SK-N-SH (cell line): ENCODE measurements around the gene C1QTNF2. TPM values are rescaled to one million over a fixed set of nuclear protein-coding genes. Genes with fewer than 3 reads are reported as not detected.

ENCODE experiments used
- CTCF ChIA-PET: fragments of 300-600, 350-600 bp; formaldehyde crosslinking; extraction: SDS; loops from one replicate; lab custom pipeline; 2021; lab: Yijun Ruan, JAX
- POLR2A ChIA-PET: fragments of 350-600 bp; sonication (Branson Sonifier 250); formaldehyde crosslinking; extraction: SDS; loops from one replicate; lab custom pipeline; 2020; ENCODE audit warnings: antibody characterized with exemption, inconsistent platforms; lab: Yijun Ruan, JAX
- DNase-seq: peaks from one replicate; pipeline ENCODE4 v3.0.0; 2012
- H2AFZ ChIP-seq: fragments of 200-600 bp; sonication (generic); 2 replicates; pipeline ENCODE4 v1.8.1; 2016; ENCODE audit warnings: antibody characterized with exemption, mild to moderate bottlenecking, low read depth
- H3F3A ChIP-seq: fragments of 200-600 bp; sonication (generic); replicated peaks from 2 replicates; pipeline ENCODE3; 2016; ENCODE audit warnings: antibody characterized with exemption, mild to moderate bottlenecking; ENCODE audit not compliant: insufficient read depth
- H3K27ac ChIP-seq, 2 experiments: fragments of 200-500 bp in 1 of 2; fragments of 200-600 bp in 1 of 2; sonication (Bioruptor generic) in 1 of 2; sonication (generic), shearing (Covaris generic) in 1 of 2; 2 replicates each; pipeline versions ENCODE4 v1.5.1 to v1.6.1; 2014 to 2016; ENCODE audit warnings: low read depth in 2 of 2, inconsistent platforms in 1 of 2, low read length in 1 of 2, mild to moderate bottlenecking in 1 of 2, mixed read lengths in 1 of 2
- H3K27me3 ChIP-seq: fragments of 200-600 bp; sonication (generic), shearing (Covaris generic); 2 replicates; pipeline ENCODE4 v1.6.1; 2016; ENCODE audit warnings: mixed run types; ENCODE audit not compliant: insufficient read depth
- H3K36me3 ChIP-seq, 2 experiments: fragments of 200-500 bp in 1 of 2; fragments of 200-600 bp in 1 of 2; sonication (Bioruptor generic) in 1 of 2; sonication (generic) in 1 of 2; replicated peaks in 1 of 2; 2 replicates each; pipeline versions ENCODE3 to v1.5.1; 2014 to 2016; ENCODE audit warnings: low read length in 1 of 2, mild to moderate bottlenecking in 1 of 2; ENCODE audit not compliant: insufficient read depth in 2 of 2, control insufficient read depth in 1 of 2
- H3K4me1 ChIP-seq, 2 experiments: fragments of 200-500 bp in 1 of 2; fragments of 200-600 bp in 1 of 2; sonication (Bioruptor generic) in 1 of 2; sonication (generic), shearing (Covaris generic) in 1 of 2; 2 replicates each; pipeline versions ENCODE4 v1.5.1 to v1.6.1; 2014 to 2016; ENCODE audit warnings: low read depth in 1 of 2, low read length in 1 of 2, mixed run types in 1 of 2; ENCODE audit not compliant: insufficient read depth in 2 of 2, control insufficient read depth in 1 of 2
- H3K4me2 ChIP-seq: fragments of 200-600 bp; sonication (generic), shearing (Covaris generic); 2 replicates; pipeline ENCODE4 v1.6.1; 2017; ENCODE audit warnings: mixed run types
- H3K4me3 ChIP-seq, 2 experiments: fragments of 200-500 bp in 1 of 2; fragments of 200-600 bp in 1 of 2; sonication (Bioruptor generic) in 1 of 2; sonication (generic), shearing (Covaris generic) in 1 of 2; 2 replicates each; pipeline versions ENCODE4 v1.5.1 to v1.8.1; 2014 to 2016; ENCODE audit warnings: low read depth in 2 of 2, inconsistent platforms in 1 of 2, low read length in 1 of 2, mild to moderate bottlenecking in 1 of 2, mixed read lengths in 1 of 2, moderate library complexity in 1 of 2
- H3K79me2 ChIP-seq: fragments of 200-600 bp; sonication (generic); 2 replicates; pipeline ENCODE4 v1.8.1; 2017; ENCODE audit warnings: mild to moderate bottlenecking; ENCODE audit not compliant: insufficient read depth
- H3K9ac ChIP-seq: fragments of 200-600 bp; sonication (generic); 2 replicates; pipeline ENCODE4 v1.6.1; 2017; ENCODE audit warnings: mixed run types
- H3K9me2 ChIP-seq: fragments of 200-600 bp; sonication (generic); 2 replicates; pipeline ENCODE4 v1.6.1; 2017; ENCODE audit warnings: mixed run types
- H3K9me3 ChIP-seq: fragments of 200-600 bp; sonication (generic); 2 replicates; pipeline ENCODE4 v1.6.1; 2017; ENCODE audit warnings: mixed run types, mild to moderate bottlenecking, moderate library complexity
- H4K20me1 ChIP-seq: fragments of 200-600 bp; sonication (generic); 2 replicates; pipeline ENCODE4 v1.6.1; 2017; ENCODE audit warnings: mild to moderate bottlenecking, mixed run types; ENCODE audit not compliant: insufficient read depth
- ELF1 ChIP-seq: IDR thresholded peaks from 2 replicates; pipeline ENCODE4 v1.4.0; 2012
- EP300 ChIP-seq, 2 experiments: IDR thresholded peaks; 2 replicates each; pipeline versions ENCODE4 v1.4.0 to v1.6.1; 2012; ENCODE audit warnings: borderline replicate concordance in 1 of 2, low read depth in 1 of 2, low read length in 1 of 2
- EZH2phosphoT487 ChIP-seq: fragments of 200-600 bp; sonication (generic); IDR thresholded peaks from 2 replicates; pipeline ENCODE4 v1.6.1; 2017; ENCODE audit warnings: low read depth, mixed run types, mild to moderate bottlenecking, antibody characterized with exemption, moderate library complexity, borderline replicate concordance
- FOXM1 ChIP-seq: IDR thresholded peaks from 2 replicates; pipeline ENCODE4 v1.4.0; 2012; ENCODE audit warnings: low read depth, mild to moderate bottlenecking
- IRF3 ChIP-seq: fragments of 150-350 bp; IDR thresholded peaks from 2 replicates; pipeline ENCODE4 v1.6.1; 2016; ENCODE audit warnings: mild to moderate bottlenecking, low read depth, low read length
- JUND ChIP-seq: IDR thresholded peaks from 2 replicates; pipeline ENCODE4 v1.4.0; 2012
- MAX ChIP-seq: IDR thresholded peaks from 2 replicates; pipeline ENCODE4 v1.4.0; 2012; ENCODE audit warnings: low read depth
- MXI1 ChIP-seq: IDR thresholded peaks from 2 replicates; pipeline ENCODE4 v1.6.1; 2012; ENCODE audit warnings: mild to moderate bottlenecking, low read depth, low read length, improper control_type of control experiment
- NFIC ChIP-seq: IDR thresholded peaks from 2 replicates; pipeline ENCODE4 v1.4.0; 2012; ENCODE audit warnings: borderline replicate concordance
- NRF1 ChIP-seq: IDR thresholded peaks from 2 replicates; pipeline ENCODE4 v1.6.1; 2012; ENCODE audit warnings: low read depth, mild to moderate bottlenecking, low read length
- PBX3 ChIP-seq: IDR thresholded peaks from 2 replicates; pipeline ENCODE4; 2012
- RFX5 ChIP-seq: IDR thresholded peaks from 2 replicates; pipeline ENCODE4 v1.6.1; 2012; ENCODE audit warnings: mild to moderate bottlenecking, improper control_type of control experiment, low read length
- RXRA ChIP-seq: IDR thresholded peaks from 2 replicates; pipeline ENCODE4 v1.4.0; 2012; ENCODE audit warnings: low read depth, mild to moderate bottlenecking, borderline replicate concordance
- TCF12 ChIP-seq: IDR thresholded peaks from 2 replicates; pipeline ENCODE4 v1.4.0; 2012
- TEAD4 ChIP-seq: IDR thresholded peaks from 2 replicates; pipeline ENCODE4 v1.4.0; 2012; ENCODE audit warnings: mild to moderate bottlenecking, borderline replicate concordance; ENCODE audit not compliant: insufficient read depth
- USF1 ChIP-seq: IDR thresholded peaks from 2 replicates; pipeline ENCODE4 v1.4.0; 2012; ENCODE audit warnings: low read depth, borderline replicate concordance
- ZBTB33 ChIP-seq: IDR thresholded peaks from 2 replicates; pipeline ENCODE4 v1.4.0; 2012; ENCODE audit warnings: low read depth, borderline replicate concordance
- WGBS: methylation state at CpG from one replicate; pipeline ENCODE4 v1.1.6; 2017; ENCODE audit warnings: low lambda C conversion rate; 5-methylcytosine and 5-hydroxymethylcytosine counted together
- polyA plus RNA-seq, 3 experiments: library from polyadenylated mRNA; depleted of rRNA; stranded (reverse); fragments of >200 nt; gene quantifications; 2 replicates each; pipeline ENCODE4 v1.2.3, GENCODE V29; 2012

C1QTNF2 gene
- polyA plus RNA-seq, 1 of the 3 experiments (the other 2 are of a cell fraction), result 0.67 TPM

- no peak overlapping the region for H2AFZ ChIP-seq
- WGBS, result 88% methylated on average over 9 of the region's 9 CpGs
- H3K4me1 ChIP-seq, result peaks cover 0 to 12% of the 10 kb centered on the region in 2 experiments; a peak in 2 of 4 replicates
- H3K9me3 ChIP-seq, result no peaks in the 10 kb centered on the region
- H3K4me3 ChIP-seq, result no peak overlapping the region
- H3F3A ChIP-seq, result no peaks in the 10 kb centered on the region
- no peaks in the 10 kb centered on the region for H4K20me1 ChIP-seq
- no peaks in the 10 kb centered on the region for H3K27me3 ChIP-seq
- no peak for DNase-seq
- ChIA-PET CTCF (interaction anchor here (0.7 to 1.3 kb wide), 4 partner anchors 10 to 29 kb away, joined by 3 read pairs; no protein-coding TSS in a partner anchor), POLR2A (no interaction called here)
- TF ChIP-seq NRF1 (no peak), TEAD4 (no peak), USF1 (no peak), EP300 (IDR thresholded peaks at IDR 0.05; ENCODE audit: borderline replicate concordance in 1 of 2, low read depth in 1 of 2, low read length in 1 of 2) (no peak), PBX3 (no peak), NFIC (no peak), TCF12 (no peak), ELF1 (no peak), ZBTB33 (no peak), JUND (no peak), RFX5 (no peak), RXRA (no peak), MXI1 (no peak), IRF3 (no peak), EZH2phosphoT487 (no peak), FOXM1 (no peak), MAX (no peak)
- no peak overlapping the region for H3K9ac ChIP-seq
- H3K9me2 ChIP-seq, result no peaks in the 10 kb centered on the region
- H3K79me2 ChIP-seq, result no peaks in the 10 kb centered on the region
- H3K36me3 ChIP-seq, result no peaks in the 10 kb centered on the region
- H3K4me2 ChIP-seq, result no peak overlapping the region
- H3K27ac ChIP-seq, result no peak overlapping the region
Measured at GRCh38 chr5:160361624-160362228, 8.7 kb downstream of the C1QTNF2 start.
